ENCODE results near the gene TNK1.

The TNK1 gene

DNA sequence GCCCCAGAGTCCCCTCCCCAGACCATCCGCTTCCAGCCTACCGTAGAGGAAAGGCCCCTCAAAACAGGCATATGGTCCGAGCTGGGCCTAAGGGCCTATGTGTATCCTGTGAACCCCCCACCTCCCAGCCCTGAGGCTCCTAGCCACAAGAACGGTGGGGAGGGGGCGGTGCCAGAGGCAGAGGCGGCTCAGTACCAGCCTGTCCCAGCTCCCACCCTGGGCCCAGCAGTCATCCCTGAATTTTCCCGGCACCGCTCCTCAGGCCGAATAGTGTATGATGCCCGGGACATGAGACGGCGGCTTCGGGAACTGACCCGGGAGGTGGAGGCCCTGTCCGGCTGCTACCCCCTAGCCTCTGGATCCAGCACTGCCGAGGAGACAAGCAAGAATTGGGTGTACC is 40.3 kb downstream of the TNK1 start:
- no peak overlapping the region for H3K4me3 ChIP-seq (replicated peaks; ENCODE audit: low read depth, low read length)
- no peak for DNase-seq (ENCODE audit: extremely low read depth, insufficient read length)
- no peaks in the 10 kb centered on the region; the same call in 1 of the 2 replicates for H3K27me3 ChIP-seq (replicated peaks; ENCODE audit: control insufficient read depth, insufficient read depth, low read length)
- TF ChIP-seq, protein P1, sequence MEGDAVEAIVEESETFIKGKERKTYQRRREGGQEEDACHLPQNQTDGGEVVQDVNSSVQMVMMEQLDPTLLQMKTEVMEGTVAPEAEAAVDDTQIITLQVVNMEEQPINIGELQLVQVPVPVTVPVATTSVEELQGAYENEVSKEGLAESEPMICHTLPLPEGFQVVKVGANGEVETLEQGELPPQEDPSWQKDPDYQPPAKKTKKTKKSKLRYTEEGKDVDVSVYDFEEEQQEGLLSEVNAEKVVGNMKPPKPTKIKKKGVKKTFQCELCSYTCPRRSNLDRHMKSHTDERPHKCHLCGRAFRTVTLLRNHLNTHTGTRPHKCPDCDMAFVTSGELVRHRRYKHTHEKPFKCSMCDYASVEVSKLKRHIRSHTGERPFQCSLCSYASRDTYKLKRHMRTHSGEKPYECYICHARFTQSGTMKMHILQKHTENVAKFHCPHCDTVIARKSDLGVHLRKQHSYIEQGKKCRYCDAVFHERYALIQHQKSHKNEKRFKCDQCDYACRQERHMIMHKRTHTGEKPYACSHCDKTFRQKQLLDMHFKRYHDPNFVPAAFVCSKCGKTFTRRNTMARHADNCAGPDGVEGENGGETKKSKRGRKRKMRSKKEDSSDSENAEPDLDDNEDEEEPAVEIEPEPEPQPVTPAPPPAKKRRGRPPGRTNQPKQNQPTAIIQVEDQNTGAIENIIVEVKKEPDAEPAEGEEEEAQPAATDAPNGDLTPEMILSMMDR (IDR thresholded peaks at IDR 0.05; ENCODE audit: insufficient read depth, low read length, poor library complexity, severe bottlenecking): no peak
- H3K36me3 ChIP-seq (ENCODE audit: control insufficient read depth, insufficient read depth, low read length): no peaks in the 10 kb centered on the region

DNA sequence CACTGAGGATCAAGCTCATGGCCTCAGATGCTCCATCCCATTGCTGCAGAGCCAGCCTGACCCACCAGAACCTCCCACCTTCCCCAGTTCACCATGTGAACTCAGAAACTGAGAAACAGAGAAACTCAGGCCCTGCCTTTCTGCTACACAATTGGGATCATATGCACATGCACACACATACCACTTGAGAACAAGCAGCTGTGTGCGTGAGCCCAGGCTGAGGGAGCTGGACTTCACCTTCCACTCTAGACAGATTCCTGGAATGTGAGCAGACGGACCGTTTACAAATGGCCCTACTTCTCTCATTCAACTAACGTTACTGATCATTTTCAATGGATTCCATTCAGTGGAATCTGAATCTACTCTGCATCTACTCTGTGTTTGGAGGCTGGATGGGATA is 42.8 kb downstream of the TNK1 start:
- TF ChIP-seq, protein P1 (IDR thresholded peaks at IDR 0.05; ENCODE audit: insufficient read depth, low read length, poor library complexity, severe bottlenecking): no peak
- Histone ChIP-seq H3K4me3 (replicated peaks; ENCODE audit: low read depth, low read length) (no peak overlapping the region), H3K27me3 (replicated peaks; ENCODE audit: control insufficient read depth, insufficient read depth, low read length) (no peaks in the 10 kb centered on the region; the same call in 1 of the 2 replicates), H3K36me3 (ENCODE audit: control insufficient read depth, insufficient read depth, low read length) (no peaks in the 10 kb centered on the region)
- DNase-seq (ENCODE audit: extremely low read depth, insufficient read length): no peak

DNA sequence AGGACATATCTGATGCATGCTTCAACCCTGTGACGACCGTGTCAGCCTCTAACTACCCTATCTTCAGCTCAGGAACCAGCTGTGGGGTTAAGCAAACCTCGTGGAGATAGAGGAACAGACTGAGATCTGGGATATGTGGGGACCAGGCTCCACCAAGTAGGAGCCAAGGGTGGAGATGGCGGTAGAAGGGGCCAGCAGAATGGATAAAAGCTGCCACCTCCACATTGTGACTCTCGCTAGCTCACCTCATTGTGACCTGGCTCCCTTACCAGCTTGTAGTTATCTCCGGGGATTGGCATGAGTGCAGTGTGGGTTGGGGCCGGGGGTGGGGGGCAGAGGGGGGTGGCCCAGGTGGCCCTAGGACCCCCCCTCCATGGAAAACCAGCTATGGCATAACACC is 44.4 kb downstream of the TNK1 start, which contains the start of gene SPEM2:
TSS of gene SPEM2 (plus strand) at position 301 of the 400 bp plus-strand sequence. CDS start at position 374, 73 bp downstream.
- H3K27me3 ChIP-seq (replicated peaks; ENCODE audit: control insufficient read depth, insufficient read depth, low read length): no peaks in the 10 kb centered on the region
- TF ChIP-seq, protein P1 (IDR thresholded peaks at IDR 0.05; ENCODE audit: insufficient read depth, low read length, poor library complexity, severe bottlenecking): no peak

DNA sequence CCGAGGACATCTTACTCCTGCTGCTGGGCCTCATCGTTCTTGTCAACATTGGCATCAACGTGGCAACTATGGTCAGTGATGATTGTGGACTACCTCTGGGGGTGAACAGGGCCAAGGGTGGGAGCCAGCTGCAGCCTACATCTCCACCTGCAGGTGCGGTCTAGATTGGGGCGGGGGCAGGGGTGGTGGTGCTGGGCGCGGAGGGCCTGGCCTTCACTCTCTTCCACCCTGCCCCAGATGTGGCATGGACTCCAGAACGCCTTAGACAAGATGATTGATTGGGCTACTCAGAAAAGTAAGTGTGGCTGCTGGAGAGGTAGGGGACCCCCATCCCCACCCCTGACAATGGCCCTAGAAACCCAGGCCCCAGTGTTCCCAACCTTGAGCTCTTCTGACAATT is 44.9 kb downstream of the TNK1 start:
- Histone ChIP-seq H3K4me3 (replicated peaks; ENCODE audit: low read depth, low read length) (no peak overlapping the region), H3K27me3 (replicated peaks; ENCODE audit: control insufficient read depth, insufficient read depth, low read length) (no peaks in the 10 kb centered on the region), H3K36me3 (ENCODE audit: control insufficient read depth, insufficient read depth, low read length) (no peaks in the 10 kb centered on the region)
- TF ChIP-seq, protein P1 (IDR thresholded peaks at IDR 0.05; ENCODE audit: insufficient read depth, low read length, poor library complexity, severe bottlenecking): no peak
- DNase-seq (ENCODE audit: extremely low read depth, insufficient read length): no peak

More for the DNA sequence above, 44.4 kb downstream of the TNK1 start, which contains the start of gene SPEM2:
- Histone ChIP-seq H3K4me3 (replicated peaks; ENCODE audit: low read depth, low read length) (no peak within 1 kb of the TSS), H3K36me3 (ENCODE audit: control insufficient read depth, insufficient read depth, low read length) (no peaks in the 10 kb centered on the region)
- DNase-seq (ENCODE audit: extremely low read depth, insufficient read length): no peak

DNA sequence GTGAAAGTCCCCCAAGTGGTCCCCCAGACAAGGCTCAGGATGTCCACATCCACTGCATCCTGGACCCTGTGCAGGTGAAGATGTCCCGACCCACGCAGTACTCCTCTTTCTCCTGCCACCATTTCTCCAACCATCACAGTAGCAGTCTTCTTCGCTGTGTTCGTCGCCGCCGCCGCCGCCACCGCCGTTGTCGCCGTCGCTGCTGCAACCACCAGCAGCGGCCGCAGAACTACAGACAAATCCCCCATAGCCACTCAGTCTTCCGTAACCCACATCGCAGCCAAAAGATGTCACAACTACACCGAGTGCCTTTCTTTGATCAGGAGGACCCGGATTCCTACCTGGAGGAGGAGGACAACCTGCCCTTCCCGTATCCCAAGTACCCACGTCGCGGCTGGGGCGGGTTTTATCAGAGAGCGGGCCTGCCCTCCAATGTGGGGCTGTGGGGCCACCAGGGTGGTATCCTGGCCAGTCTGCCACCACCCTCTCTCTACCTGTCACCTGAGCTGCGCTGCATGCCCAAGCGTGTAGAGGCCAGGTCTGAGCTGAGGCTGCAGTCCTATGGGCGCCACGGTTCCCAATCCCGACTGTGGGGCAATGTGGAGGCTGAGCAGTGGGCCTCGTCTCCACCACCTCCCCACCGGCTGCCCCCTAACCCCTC is 45.4 kb downstream of the TNK1 start:
- H3K36me3 ChIP-seq (ENCODE audit: control insufficient read depth, insufficient read depth, low read length): no peaks in the 10 kb centered on the region
- TF ChIP-seq, protein P1 (IDR thresholded peaks at IDR 0.05; ENCODE audit: insufficient read depth, low read length, poor library complexity, severe bottlenecking): no peak
- H3K27me3 ChIP-seq (replicated peaks; ENCODE audit: control insufficient read depth, insufficient read depth, low read length): no peaks in the 10 kb centered on the region
- no peak overlapping the region for H3K4me3 ChIP-seq (replicated peaks; ENCODE audit: low read depth, low read length)
- no peak for DNase-seq (ENCODE audit: extremely low read depth, insufficient read length)

Data from GM06990 (cell line).